Measurements from ENCODE around the gene ARHGAP12.
"Not testable (repeated sequence)": the region's sequence is repeated elsewhere in the genome, so short reads cannot be mapped to it uniquely, and the experiment has no call there.

Gene ARHGAP12

GRCh38 chr10:31972519-31973041 lies 43.9 kb upstream of the ARHGAP12 start:
- Histone ChIP-seq H3K27ac (no peak overlapping the region), H3K4me3 (ENCODE audit: low read depth, low read length) (no peak overlapping the region), H3K27me3 (ENCODE audit: insufficient read depth, low read depth, severe bottlenecking) (no peaks in the 10 kb centered on the region), H3K9me3 (ENCODE audit: severe bottlenecking) (no peaks in the 10 kb centered on the region), H3K36me3 (no peaks in the 10 kb centered on the region)
- no peak for DNase-seq
- TF ChIP-seq CTCF (IDR thresholded peaks at IDR 0.05; ENCODE audit: low read depth, low read length): no peak

- H3K27ac ChIP-seq; H3K36me3 ChIP-seq; H3K27me3 ChIP-seq (ENCODE audit: insufficient read depth, low read depth, severe bottlenecking); H3K4me3 ChIP-seq (ENCODE audit: low read depth, low read length); DNase-seq; H3K9me3 ChIP-seq (ENCODE audit: severe bottlenecking): not testable (repeated sequence)
Observed at GRCh38 chr10:31969847-31970246, 41.2 kb upstream of the ARHGAP12 start.

- Histone ChIP-seq H3K27ac (no peak overlapping the region), H3K4me3 (ENCODE audit: low read depth, low read length) (no peak overlapping the region), H3K27me3 (ENCODE audit: insufficient read depth, low read depth, severe bottlenecking) (no peaks in the 10 kb centered on the region), H3K36me3 (no peaks in the 10 kb centered on the region), H3K9me3 (ENCODE audit: severe bottlenecking) (no peaks in the 10 kb centered on the region)
- no peak for DNase-seq
- TF ChIP-seq CTCF (IDR thresholded peaks at IDR 0.05; ENCODE audit: low read depth, low read length): no peak
Observed at GRCh38 chr10:31963589-31963980, 35.0 kb upstream of the ARHGAP12 start.

GRCh38 chr10:31962826-31963588 lies 34.4 kb upstream of the ARHGAP12 start:
- no peak for TF ChIP-seq CTCF (IDR thresholded peaks at IDR 0.05; ENCODE audit: low read depth, low read length)
- Histone ChIP-seq H3K36me3 (no peaks in the 10 kb centered on the region), H3K9me3 (ENCODE audit: severe bottlenecking) (no peaks in the 10 kb centered on the region), H3K27ac (no peak overlapping the region), H3K4me3 (ENCODE audit: low read depth, low read length) (no peak overlapping the region), H3K27me3 (ENCODE audit: insufficient read depth, low read depth, severe bottlenecking) (no peaks in the 10 kb centered on the region)
- DNase-seq: no peak

GRCh38 chr10:31961277-31962074 lies 32.8 kb upstream of the ARHGAP12 start:
- Histone ChIP-seq H3K27me3 (ENCODE audit: insufficient read depth, low read depth, severe bottlenecking) (no peaks in the 10 kb centered on the region), H3K36me3 (no peaks in the 10 kb centered on the region), H3K4me3 (ENCODE audit: low read depth, low read length) (no peak overlapping the region), H3K27ac (no peak overlapping the region), H3K9me3 (ENCODE audit: severe bottlenecking) (no peaks in the 10 kb centered on the region)
- DNase-seq: no peak
- no peak for TF ChIP-seq CTCF (IDR thresholded peaks at IDR 0.05; ENCODE audit: low read depth, low read length)

- DNase-seq: no peak
- Histone ChIP-seq H3K4me3 (ENCODE audit: low read depth, low read length) (no peak overlapping the region), H3K27me3 (ENCODE audit: insufficient read depth, low read depth, severe bottlenecking) (no peaks in the 10 kb centered on the region), H3K27ac (no peak overlapping the region), H3K36me3 (no peaks in the 10 kb centered on the region), H3K9me3 (ENCODE audit: severe bottlenecking) (no peaks in the 10 kb centered on the region)
- TF ChIP-seq CTCF (IDR thresholded peaks at IDR 0.05; ENCODE audit: low read depth, low read length): no peak
Observed at GRCh38 chr10:31959461-31960173, 31.0 kb upstream of the ARHGAP12 start.
